Tibial nerve (tissue), 4 donors: Measurements from ENCODE around the gene NKRF.

ENCODE experiments used
- CTCF ChIP-seq, 5 experiments: fragments of 200-600 bp in 3 of 5; fragments of 450-650 bp in 2 of 5; sonication (generic) in 3 of 5; IDR thresholded peaks; one replicate each; pipeline ENCODE4 v1.5.1; 2016 to 2019; ENCODE audit warnings: antibody characterized with exemption in 5 of 5, mild to moderate bottlenecking in 3 of 5, moderate library complexity in 2 of 5
- EP300 ChIP-seq, 2 donors: sonication (generic); formaldehyde crosslinking; IDR thresholded peaks; one replicate each; pipeline ENCODE4 v1.6.1; 2017; ENCODE audit warnings: antibody characterized with exemption in 2 of 2, mild to moderate bottlenecking in 1 of 2
- POLR2A ChIP-seq, 2 donors: fragments of 450-650 bp; IDR thresholded peaks; one replicate each; pipeline ENCODE4 v1.6.1; 2017; ENCODE audit warnings: antibody characterized with exemption in 2 of 2, mild to moderate bottlenecking in 2 of 2, moderate library complexity in 2 of 2

GRCh38 chrX:119624951-119625668 is 18.9 kb upstream of the NKRF start:
- TF ChIP-seq EP300 (IDR thresholded peaks at IDR 0.05) (no peak), CTCF (IDR thresholded peaks at IDR 0.05) (no peak), POLR2A (IDR thresholded peaks at IDR 0.05) (no peak)
